Measurements from ENCODE around the gene SLC5A10.

Gene SLC5A10

GRCh38 chr17:18987230-18987610 is 35.3 kb downstream of the SLC5A10 start:
- no peak for DNase-seq

- DNase-seq: no peak
These were observed 36.0 kb downstream of the SLC5A10 start for GRCh38 chr17:18987862-18988545.

DNA sequence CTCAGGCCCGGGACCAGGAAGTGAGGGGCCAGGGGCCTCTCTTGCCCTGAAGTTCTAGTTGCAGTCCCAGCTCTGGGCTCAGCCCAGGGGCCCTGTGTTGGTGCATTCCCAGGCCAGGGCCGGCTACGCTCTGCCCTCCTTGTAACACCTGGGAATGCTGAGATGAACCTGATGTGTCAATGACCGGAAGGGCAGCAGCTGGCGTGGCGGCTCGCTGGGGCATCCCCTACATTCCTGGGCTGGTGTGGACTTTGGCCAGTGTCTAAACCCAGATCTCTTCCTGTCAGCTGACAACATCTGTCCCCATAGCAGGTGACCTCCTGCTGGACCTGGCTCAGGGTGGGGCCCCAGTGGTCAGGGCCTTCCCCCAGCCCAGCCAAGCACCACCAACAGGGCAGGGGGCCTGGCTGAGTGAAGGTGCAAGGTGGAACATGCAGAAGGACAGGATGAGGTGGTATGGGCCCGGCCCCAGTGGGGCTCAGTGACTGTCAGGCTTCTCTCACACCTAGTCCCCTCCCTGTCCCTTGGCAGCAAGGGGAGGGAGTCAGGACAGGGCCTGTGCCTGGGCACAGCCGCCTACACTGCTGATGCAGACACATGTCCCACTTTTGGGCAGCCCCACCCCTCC is 36.7 kb downstream of the SLC5A10 start:
- no peak for DNase-seq

DNA sequence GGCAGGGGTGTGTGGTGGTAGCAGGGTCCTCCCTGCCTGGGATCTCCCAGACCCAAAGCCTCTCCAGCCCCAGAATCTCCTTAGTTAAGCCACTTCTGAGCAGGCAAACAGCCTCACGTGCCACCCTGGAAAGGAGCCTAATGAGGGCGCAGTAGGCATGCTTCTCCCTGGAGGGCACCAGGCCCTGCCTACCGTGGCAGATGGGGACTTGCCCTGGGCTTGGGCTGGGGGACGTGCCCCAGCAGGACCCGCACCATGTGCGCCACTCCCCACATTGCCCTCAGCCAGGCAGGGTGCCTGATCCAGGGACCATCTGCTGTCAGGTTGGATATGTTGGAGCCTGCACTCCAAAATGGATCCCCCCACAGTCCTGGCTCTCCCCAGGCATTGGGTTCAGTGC is 38.4 kb downstream of the SLC5A10 start:
- DNase-seq: no peak

DNA sequence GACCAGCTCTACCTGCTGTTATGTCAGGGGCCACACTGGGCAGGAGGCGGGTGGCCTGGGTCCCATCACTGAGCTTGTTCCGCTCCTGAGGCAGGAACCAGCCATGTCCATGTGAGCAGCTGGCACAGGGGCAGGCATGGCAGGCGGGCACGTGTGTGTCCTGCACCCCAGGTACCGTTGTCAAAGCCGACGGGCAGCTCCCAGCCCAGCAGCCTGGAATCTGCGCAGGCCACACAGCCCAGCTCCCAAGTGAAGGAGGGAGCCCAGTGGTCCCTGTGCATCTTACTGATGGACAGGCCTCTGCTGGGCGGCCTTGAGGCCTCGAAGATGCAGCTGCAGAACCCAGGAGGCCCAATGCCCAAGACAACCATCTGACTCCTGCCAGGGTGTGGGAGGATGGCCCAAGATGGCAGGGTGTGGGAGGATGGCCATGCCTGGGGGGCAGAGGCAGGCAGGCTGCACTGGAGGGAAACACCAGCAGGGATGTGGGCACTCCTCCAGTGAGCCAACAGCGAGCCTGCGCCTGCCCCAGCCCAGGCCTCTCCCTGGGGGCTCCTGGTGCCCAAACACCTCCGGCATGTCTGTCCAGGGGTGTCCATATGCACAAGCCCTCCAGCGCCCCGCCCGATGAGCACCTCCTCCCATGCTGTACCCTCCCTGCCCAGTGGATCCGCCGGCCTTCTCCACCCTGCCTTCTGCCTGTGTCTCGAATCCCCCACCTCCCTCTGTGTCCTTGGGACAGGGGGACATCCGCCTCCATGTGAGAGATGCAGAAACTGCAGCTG is 39.8 kb downstream of the SLC5A10 start:
- DNase-seq: no peak

DNA sequence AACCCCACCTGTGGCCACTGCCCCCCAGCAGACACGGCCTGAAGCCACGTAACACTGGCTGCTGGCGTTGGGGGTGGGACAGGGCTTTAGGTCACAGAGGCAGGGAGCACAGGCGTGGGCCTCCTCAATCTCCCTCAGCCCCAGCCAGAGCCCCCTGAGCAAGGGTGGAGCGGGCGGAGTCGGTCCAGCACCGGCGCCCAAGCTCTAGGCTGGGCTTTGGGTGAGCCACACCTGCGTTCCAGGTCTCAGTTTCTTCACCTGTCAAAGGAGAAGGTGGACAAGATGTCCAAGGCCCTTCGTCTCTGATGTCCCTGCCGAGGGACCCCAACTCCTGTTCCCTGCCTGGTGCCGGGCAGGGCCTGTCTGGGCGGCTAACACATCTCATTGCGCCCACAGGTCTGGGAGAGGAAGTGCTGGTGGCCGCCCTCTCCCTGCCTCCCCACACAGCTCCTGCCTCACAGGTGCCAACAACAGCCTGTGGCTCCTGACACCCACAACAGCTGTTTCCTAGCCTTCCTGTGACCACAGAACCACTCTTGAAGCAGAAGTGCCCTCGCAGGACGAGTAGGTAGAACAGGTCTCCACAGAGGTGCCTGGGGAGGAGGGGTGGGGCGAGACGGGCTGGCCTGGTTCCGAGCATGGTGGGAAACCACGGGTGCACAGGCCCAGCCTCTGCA is 40.6 kb downstream of the SLC5A10 start:
- no peak for DNase-seq

DNA sequence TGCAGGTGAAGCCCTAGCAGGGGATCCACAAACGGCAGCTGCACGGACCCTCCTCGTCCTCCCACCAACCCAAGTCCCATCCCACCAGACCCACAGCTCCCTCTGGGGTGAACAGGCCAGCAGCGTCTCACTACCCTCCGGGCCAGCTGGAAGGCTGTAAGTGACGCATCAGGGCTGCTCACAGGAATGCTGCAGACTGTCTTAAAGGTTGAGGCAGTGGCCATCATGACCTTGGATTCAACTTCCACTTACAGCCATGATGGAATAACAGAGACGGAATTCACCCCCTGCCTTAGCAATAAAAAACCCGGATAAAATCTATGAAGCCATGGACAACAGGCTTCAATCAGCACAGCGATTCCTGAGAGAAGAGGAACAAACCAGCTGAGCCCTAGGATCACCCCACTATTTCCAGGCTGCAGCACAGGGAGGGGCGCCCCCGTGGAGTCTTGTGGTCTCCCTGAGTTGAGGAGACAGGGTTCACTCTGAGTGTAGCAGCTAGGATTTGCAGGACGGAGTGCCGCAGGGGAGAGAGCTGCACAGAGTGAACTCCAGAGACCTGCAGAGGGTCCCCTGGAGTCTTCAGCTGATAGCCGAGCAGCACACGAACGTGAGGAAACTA is 42.1 kb downstream of the SLC5A10 start:
- DNase-seq: no peak

DNA sequence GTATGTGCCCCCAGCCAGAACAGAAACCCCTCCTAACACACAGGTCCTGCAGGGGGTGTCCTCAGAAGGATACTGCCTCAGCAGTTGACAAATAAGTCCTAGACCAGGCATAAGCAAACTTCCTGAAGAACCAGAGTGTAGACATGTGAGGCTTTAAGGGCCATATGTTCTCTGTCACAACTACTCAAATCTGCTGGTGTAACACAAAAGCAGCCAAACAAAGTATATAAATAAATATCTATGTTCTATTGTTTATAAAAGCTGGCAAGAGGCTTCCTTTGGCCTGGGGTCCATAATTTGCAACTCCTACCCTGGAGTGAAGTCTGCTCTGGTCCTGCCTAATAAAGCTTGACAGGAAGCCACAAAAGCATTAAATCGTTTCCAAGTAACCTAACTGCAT is 42.7 kb downstream of the SLC5A10 start:
- no peak for DNase-seq

GRCh38 chr17:18995220-18995619 is 43.3 kb downstream of the SLC5A10 start:
- no peak for DNase-seq

- DNase-seq: no peak
These were observed 44.5 kb downstream of the SLC5A10 start for GRCh38 chr17:18996458-18996857.

DNA sequence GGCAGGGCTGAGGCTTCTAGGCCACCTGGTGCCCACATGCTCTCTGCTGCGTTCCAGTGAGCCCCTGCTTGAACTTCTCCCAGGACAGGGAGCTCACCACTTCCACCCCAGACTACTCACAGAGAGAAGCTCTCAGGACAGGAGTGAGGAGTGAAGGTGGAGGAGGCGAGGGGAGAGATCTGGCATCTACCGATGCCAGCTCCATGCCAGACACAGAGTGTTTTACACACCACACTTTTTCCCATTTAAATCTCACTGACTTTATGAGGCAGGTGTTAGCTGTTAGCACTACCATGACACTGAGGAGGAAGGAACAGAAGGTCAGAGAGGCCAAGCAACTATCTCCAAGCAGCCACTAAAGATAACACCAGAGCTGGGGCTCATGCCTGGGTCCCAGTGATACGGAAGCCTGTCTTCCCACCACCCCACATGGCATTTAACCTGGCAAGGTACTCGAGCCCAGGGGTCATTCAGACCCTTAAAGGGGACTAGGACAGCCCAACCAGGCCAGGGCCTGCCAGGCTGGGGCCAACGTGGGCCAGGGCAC is 45.8 kb downstream of the SLC5A10 start:
- DNase-seq: no peak

DNA sequence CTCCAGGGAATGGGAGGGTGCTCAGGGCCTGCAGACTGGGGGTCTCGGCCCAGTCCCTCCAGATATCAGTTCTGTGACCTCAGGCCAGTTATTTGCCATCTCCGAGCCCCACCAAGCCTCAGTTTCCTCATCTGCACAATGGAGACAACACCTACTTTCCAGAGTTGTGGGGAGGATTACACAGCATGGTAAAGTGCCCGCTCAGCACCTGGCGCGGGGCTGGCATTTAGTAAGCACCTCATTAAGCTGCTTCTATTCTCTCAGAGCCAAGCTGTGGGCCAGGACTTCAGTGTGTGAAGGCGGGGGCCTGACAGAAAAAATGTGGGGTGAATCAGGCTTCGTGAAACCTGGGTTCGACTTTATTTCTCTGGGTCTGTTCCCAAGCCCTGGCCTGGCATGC is 47.4 kb downstream of the SLC5A10 start:
- no peak for DNase-seq

GRCh38 chr17:18999911-19000310 is 47.9 kb downstream of the SLC5A10 start:
- no peak for DNase-seq

- DNase-seq: no peak
These were observed 48.8 kb downstream of the SLC5A10 start for GRCh38 chr17:19000531-19001325.

DNA sequence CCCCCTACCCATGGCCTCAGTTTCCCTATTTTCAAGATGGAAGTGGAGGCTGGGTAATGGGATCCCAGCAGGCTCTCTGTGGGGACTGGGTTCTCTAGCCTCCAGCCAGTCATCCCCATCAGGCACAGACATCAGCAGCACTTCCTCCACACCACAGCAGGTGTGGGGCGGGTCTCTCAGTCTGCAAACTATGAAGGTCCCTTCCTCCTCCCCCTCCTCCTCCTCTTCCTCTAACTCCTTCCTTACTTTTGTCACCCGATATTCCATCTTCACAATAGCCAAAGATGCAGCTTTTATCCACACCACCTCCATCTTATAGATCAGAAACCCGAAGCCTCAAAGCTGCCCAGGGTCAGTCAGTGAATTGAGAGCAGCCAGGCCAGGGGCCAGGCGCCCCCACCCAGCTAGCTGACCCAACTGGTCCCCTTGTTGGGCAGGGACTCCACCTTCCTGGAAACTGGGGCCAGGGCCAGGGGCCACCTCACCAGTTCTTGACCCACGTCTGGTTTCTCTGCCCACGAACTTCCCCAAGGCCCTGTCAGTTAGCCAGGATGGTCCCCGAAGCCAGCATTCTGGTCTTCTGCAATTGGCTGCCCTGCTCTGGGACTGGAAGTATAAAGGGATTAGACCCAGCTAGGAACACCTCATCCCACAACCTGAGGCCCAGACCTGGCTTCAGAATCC is 50.1 kb downstream of the SLC5A10 start:
- DNase-seq: no peak

GRCh38 chr17:19002805-19003542 is 51.0 kb downstream of the SLC5A10 start:
- no peak for DNase-seq

GRCh38 chr17:19003543-19004420 is 51.8 kb downstream of the SLC5A10 start:
- no peak for DNase-seq

DNA sequence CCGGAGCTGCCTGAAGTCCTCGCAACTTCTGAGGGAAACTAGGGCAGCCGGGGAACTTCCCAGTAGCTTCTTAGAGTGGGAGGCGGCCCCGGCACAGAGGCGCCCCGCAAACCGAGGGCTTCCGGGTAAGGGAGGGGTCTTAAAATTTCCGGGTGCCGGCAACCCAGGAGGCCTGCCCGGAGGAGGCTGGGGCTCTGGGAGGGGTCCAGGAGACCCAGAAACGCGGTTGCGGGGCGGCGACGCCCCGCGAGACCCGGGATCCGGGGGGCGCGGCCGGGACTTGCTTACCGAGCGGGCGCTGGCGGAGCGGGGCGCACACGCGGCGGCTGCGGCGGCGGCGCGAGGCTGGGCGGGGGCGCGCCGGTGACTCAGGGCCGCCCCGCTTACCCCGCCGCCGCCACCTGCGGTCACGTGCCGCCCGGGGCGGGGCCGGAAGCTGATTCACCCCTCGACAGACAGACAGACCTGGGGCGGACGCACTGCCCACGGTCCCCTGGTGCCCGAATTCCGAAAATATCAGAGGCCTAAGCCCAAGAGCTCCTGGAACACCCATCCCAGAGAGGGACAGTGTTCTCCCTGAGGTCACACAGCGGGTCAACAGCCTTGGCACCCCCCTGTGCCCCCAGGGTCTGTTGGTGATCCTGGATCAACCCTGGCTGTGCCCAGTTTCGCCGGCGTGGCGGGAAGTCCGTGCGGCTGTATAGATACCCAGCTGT is 52.6 kb downstream of the SLC5A10 start, which contains the start of gene FAM83G:
Gene FAM83G, minus strand, starts transcription at position 344 of the 716 bp plus-strand sequence. CDS start 723 bp downstream, outside the sequence.
- DNase-seq: no peak

Measured in DMS153 (cell line).